CD4-positive, alpha-beta T cell treated with Interleukin-1 beta for 1 hour (primary cell): ENCODE results near the gene PCOLCE2.
"Not testable (repeated sequence)": the region's sequence is repeated elsewhere in the genome, so short reads cannot be mapped to it uniquely, and the experiment has no call there.

Experiments
- DNase-seq, 2 donors: peaks; one replicate each; pipeline ENCODE4 v3.0.0-alpha.2; 2020 to 2022

The PCOLCE2 gene

DNA sequence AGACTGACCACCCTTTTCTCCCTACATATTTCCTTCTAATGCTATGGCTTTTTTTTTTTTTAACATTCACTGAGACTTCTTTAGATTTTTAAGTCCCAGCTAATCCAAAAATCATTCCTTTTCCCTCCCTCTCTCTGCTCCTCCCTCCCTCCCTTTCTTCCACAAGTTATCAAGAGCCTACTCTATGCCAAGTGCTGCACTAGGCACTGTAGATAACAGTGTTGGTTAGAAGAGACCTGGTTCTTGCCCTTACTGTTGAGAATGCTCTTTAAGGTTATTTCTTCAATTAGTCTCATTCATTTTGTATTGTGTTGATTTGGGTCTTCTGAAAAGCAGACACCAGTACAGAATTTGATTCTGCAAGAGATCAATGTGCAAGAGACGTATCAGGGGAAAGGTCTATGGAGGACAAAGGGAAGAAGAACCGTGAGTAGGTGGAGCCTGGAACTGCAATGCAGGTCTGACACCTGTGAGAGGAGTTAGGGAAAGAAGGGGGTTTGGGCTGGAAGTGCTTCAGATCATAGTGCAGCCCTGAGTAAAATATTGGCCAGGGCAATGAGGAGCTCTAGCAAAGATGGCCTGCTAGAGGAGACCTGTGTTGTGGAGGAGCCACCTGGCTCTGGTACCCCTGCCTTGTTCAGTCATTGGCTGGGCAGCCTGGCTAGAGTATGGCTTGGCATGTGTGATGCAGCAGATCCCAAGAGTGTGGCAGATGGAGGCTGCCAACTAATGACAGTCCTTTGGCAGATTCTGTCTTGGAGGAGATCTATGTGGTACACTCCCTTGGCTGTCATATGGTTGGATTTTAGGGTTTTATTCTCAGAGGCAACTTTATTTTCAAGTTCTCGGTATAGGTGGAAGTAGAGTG lies 9.7 kb upstream of the PCOLCE2 start:
- DNase-seq = no peak

DNA sequence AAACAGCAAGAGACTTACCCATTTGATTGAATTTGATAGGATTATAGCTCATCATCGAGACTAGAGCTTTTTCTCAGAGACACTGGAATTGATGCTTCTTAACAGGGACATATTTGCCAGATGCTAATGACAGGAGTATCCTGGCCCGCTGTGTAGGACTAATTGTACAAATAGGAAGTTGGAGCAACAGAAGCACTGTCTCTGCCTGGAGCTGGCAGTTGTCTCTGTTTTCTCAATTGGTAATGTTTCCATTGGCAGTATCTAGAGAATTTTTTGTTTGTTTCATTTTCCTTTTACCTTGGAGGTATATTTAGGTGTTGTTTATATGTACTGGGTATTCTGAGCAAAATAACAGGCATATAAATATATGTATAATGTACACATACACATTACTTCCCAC lies 8.9 kb upstream of the PCOLCE2 start:
- no peak for DNase-seq

DNA sequence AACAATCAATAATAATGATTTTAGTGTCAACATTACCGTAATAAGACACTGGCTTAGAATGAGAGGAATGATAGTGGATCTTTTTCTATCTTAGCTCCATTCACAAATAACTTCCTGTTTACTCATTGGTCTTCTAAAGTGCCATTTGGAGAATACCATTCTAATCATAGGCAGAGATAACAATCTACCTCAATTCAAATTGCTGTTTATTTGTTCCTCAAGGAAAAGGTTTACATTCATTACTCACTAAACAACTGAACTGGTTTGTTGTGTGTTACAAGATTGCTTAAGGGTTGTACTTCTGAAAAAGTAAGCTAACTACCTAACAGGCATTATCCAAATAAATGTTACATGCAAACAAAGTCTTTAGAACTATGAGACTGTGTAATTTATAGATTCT lies 8.1 kb upstream of the PCOLCE2 start:
- DNase-seq = no peak

DNA sequence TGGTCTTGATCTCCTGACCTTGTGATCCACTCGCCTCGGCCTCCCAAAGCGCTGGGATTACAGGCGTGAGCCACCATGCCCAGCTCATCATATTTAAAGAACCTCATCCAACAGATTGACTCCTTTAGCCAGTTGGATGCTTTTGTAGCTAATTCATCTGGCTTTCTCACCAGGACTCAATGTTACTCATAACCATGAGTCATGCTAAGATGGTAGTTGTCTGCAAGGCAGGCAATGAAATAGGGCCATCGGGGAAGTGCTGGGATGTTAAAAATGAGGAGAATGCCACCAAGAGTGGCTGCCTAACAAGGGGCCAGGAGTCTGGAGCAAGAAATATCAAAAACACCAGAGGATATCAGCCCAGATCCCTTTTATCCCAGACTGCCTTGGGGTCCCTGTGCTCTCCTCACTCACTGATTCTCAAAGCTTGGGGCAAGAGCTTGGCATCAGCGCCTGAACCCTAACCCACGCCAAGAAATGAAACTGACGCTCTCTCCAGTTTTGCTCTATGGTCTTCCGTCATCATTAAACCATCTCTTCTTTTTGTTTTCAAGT lies 7.4 kb upstream of the PCOLCE2 start:
- no peak for DNase-seq

DNA sequence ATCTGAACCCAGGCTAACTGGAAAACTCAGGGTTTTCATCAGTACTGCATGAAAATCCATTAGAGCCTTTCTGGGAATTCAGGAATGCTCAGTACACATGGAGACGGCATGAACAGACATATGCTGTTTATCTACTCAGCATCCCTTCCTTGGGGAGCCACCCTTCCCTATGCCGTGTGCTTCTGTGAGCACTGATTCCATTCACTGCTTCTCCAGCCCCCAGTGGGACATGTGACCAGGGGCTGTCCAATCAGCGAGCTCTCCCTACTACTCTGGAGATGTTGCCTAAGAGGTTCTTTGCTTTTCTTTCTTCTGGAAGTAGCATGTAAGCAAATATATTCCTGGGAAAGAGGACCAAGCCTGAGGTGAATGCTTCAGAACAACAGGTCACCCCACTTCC lies 5.6 kb upstream of the PCOLCE2 start:
- no peak for DNase-seq

DNA sequence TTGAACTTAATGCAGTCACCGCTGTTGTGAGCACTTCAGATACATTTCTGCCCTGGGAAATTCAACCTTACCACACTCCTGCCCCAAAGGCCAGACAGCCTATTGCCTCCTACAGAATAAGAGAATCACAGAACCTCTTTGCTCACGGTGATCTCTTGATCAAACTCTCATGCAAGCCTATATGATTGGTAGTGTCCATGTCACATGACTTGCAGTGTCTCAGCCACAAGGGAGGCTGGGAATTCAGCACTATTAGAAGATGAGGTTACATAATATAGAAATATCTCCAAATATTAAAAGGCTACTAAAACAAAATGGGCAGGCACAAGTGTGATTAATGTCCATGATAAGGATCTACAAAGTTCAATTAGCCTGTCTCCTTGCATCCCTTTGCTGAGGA lies 3.8 kb upstream of the PCOLCE2 start:
- DNase-seq = no peak

DNA sequence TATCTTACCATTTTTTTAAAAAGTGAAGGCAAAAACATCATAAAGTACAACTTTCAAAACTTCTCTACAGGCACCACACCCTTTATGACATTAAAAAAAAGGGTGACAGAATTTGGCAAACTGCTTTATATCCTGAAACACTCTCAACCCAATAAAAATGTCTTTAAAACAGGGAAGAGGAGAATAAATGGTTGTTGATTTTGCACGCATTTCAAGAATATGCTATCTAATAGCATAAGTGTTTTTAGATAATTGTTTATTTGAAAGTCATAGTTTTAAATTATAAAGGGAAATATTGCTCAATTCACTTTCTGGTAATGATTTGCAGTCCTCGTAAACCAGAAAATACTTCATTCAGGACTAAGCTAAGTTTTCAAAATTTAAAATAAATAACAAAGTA lies 1.7 kb upstream of the PCOLCE2 start:
- DNase-seq = no peak

DNA sequence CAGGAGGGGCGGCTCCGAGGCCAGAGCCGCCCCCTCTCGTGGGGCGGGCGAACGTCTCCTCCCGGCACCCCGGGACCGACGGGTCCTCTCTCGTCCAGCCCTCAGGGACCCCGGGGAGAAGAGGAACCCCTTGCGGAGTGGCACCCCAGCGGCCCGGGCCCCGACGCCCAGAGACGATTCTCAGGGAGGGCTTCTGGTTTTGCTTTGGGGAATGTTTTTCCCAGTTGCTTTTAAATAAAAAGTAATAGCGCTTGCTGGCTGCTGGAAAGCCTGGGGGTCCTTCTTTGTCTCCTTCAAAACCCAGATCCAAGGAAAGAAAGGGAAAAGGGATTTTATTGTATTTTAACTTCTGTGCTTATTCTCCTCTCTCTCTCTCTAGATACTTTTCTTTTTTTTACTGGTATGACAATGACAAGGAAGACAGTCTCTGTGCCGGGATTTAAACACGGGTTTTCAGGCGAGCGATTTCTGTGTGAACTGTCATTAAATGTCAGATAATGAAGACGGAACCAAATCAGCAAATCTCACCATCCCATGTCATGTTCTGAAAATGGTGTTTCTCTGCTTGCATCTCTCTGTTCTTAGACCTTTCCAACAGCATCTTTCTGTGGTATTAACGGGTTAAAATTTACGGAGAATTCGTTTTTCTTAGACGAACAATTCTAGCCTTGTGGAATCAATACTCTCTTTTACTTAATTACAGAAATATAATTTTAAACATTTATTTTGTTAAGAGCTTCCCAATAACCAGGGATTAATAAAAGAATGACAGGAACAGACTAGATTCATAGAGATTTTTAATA lies 530 bp upstream of the PCOLCE2 start:
- DNase-seq = no peak

DNA sequence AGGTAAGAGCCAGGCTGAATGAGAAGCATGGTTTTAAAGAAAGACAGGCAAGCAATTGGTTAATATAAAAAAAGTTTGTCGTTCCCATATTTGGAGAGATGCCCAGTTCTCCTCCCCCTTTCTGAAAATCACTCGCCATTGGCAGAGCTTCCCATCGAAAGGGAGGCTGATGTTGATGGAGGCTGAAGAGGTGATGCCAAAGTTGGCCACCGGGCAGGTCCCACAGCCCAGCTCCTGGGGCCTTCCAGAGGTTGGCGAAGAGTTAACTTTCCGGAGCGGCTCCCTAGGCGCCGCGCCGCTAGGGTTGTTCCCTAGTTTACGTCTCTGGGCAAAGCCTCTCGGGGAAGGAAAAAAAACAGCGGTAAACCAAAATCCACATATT lies 793 bp downstream of the PCOLCE2 start:
- DNase-seq = no peak

DNA sequence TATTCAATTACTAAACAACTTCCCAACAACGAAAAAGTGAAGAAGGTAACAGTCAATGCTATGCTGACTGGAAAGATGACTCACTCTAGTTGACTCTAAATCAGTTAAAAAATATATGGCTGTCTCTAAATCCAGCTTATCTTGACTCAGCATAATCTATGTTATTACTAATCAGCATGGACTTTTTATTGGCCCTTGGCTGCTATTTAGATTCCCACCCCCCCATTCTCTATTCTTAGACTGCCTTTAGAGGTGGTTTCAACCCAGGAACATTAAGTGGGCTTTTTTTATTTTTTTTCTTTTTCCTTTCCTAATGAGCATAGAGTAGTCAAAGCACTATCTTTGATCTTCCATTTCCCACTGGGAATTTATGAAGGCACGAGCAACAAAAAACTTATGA lies 1.9 kb downstream of the PCOLCE2 start:
- DNase-seq = no peak

DNA sequence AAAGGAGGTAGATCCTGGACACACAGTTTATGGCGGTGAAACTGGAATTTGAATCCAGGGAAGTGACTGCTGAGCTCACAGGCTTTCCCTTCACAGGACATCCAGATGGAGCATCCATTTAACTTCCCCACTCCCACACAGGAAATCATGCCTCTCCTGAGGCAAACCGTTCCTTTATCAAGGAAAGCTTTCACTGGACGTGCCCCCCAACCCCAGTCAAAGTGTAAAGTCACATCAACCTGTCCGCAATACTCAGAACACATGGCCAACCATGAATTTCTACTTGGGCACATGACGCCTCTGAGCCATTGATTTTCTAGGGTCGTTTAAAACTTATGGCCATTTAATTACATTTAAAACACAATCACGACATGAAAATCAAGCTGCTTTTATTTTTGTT lies 2.9 kb downstream of the PCOLCE2 start:
- no peak for DNase-seq

DNA sequence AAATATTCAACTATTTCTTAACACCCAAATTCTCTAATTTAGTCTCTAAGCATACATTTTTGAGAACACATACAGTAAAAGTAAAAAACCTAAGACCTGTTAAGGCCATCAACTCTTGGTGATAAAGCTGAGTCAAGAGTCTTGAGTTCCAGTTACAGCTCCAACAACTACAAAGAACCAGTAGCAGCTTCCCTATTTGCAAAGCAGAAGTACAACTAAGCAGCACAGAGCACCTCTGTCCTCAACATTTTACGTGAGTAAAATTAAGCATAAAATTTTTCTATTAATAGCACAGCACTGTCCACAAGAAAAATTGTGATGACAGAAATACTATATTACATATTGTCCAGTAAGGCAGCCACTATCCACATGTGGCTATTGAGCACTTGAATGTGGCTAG lies 4.4 kb downstream of the PCOLCE2 start:
- DNase-seq = no peak

DNA sequence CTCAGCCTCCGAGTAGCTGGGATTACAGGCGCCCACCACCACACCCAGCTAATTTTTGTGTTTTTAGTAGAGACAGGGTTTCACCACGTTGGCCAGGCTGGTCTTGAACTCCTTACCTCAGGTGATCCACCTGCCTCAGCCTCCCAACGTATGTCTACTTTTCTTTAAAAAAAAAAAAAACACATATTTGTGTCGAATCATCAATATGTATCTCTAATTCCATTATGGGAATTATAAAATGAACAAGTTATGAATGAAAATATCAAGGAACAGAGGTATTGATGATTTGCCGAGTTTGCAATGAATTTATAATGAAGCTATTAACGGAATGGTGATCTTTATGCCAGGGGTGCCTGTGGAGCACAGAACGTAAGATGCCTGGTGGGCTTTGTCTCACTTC lies 5.3 kb downstream of the PCOLCE2 start:
- DNase-seq = not testable (repeated sequence)

DNA sequence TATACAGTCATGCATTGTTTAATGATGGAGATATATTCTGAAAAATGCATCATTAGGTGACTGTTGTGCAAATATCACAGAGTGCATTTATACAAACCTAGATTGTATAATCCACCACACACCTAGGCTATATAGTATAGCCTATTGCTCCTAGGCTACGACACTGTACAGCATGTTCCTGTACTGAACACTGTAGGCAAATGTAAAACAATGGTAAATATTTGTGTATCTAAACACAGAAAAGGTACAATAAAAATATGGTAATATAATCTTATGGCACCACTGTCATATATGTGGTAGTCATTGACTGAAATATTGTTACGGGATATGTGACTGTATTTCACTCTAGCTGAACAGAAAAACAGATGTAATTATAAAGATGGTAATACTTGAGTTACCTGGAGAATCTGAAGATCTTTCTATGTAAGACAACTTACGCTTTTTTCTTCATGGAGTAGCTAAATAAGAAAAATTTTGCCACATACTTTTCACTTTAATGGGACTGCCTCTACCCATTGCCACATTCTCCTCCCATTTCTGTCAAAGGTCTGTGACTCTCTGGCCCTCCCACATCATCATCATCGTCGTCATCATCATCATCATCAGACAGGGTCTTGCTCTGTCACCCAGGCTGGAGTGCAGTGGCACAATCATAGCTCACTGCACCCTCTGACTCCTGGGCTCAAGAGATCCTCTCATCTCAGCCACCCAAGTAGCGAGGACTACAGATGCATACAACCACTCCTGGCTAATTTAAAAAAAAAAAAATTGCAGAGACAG lies 7.2 kb downstream of the PCOLCE2 start:
- no peak for DNase-seq

DNA sequence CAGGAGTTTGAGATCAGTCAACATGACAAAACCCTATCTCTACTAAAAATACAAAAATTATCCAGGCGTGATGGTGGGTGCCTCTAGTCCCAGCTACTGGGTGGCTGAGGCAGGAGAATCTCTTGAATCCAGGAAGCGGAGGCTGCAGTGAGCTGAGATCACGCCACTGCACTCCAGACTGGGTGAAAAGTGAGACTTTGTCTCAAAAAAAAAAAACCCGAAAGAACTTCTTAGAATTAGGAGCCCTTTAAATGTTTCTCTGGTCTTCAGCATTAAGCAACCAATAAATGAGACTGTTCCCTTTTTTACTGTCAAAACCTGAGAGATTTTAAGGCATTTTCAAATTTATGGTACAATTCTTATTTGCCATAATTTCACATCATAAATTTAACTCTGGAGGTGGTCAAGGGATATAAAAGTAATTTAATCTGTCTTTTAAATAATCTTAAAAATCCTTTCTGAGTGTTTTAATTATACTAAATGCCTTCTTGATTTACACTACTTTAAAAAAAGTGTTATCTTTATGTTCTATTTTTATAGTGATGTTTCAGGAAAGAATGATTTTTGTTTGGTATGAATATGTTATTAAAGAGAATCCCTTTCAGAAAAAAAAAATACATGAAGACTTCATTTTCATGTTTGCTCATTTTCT lies 10.1 kb downstream of the PCOLCE2 start:
- no peak for DNase-seq

DNA sequence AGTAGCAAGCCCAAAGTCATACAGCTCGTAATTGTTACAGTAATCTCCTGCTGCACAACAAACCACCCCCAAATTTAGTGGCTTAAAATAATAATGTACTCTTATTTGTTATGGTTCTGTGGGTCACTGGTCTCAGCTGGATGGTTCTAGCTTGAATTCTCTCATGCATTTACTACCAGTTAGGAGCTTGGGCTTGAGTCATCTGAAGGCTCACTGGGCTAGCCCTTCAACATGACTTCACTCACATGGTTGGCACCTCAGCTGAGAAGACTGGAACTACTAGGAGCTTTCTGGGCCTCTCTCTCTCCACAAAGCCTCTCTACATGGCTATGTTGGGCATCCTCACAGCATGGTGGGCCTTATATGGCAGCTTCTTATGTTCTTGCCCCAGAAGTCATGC lies 12.5 kb downstream of the PCOLCE2 start:
- no peak for DNase-seq

DNA sequence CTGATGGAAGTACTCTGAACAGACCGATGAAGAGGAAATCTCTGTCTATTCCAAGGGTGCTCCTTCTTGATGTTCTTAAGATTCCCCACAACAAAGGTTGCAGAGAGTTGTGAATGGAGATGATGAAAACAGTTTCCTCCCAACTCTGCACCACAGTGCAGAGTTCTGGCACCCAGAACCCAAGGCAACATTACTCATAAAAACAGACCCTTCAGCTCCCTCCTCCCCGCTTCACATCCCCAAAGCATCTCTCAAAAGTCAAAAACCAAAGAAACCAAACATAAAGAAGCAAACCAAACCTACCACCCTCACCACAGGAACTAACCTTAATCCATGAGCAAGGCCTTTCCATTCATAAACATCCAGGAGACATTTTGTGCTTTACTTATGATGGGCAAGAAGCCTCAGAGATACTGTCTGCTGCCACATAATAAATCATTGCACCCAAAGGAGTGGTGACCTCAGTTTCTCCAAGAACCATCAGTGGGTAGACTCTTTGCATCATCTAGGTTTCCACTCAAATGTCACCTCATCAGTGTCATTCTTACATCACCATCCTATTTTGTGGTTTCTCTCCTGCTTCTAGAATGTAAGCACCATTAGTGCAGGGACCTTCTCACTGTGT lies 13.2 kb downstream of the PCOLCE2 start:
- DNase-seq = no peak

DNA sequence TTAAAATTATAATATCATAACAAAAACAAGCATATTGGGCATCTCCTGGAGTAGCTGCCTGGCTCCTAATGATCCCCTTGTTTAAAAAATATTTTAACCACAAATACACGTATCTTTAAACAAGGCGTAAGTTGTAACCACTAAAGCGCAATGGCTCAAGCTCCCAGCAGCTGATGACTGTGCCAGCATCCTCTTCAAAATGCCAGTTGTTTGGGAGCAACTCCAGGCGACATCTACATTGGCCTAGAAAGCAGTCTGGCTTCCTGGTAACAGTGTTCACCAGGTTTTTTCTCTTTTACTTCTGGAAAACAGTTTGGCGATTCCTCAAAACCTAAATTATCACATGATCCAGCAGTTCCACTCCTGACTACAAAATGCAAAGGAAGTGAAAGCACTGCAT lies 13.8 kb downstream of the PCOLCE2 start:
- DNase-seq = no peak

DNA sequence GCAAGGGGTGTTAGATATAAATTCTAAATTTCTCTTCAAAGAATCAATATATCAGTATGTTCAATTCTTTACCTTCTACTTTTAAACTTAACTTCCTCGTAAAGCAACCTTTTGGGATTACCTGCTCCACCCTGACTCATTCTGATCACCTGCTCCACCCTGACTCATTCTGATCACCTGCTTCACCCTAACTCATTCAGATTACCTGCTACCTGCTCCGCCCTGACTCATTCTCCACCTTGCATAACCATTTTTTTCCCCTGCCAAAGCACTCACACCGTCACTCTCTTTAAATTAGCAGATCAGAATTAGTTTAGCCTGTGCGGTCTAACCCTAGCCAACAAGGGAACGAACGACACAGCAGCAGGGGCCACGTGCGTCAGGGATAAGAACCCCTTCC lies 20.5 kb downstream of the PCOLCE2 start:
- DNase-seq = not testable (repeated sequence)

DNA sequence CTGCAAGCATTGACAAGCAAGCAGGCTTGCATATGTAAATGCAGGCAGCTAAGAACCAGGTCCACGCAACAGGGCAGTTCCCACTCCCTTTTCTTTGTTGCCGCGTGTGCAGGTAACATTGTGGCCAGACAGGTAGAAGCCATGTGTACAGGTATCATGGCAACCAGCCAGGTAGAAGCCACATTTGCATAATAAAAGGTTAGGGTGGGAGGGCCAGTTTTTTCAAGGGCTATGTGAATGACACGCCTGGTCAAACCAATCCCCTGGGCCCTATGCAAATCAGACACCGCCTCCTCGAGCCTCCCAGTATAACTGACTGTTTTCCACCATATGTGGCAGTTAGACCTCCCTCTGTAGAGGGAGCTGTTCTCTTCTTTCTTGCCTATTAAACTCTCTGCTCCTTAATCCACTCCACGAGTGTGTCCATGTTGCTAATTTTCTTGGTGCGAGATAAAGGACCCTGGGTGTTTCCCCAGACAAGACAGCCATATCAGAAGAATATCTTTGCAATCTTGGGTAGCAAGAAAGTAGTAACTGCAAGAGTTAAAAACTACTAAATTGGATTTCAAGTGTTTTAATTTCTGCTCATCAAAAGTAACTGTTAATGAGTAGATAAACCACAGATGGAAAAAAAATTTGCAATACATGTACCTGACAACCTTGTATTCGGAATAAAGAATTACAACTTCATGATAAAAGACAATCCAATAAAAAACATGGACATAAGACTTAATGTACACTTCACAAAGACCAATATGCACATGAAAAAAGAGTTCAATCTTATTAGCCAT lies 21.8 kb downstream of the PCOLCE2 start:
- no peak for DNase-seq
